ENCODE measurements around the gene CDH15. TPM values are rescaled to one million over a fixed set of nuclear protein-coding genes. Genes with fewer than 3 reads are reported as not detected.

CDH15 gene
- total and polyA plus RNA-seq, 2 of the 13 experiments (the other 11 are each of a cell fraction or from before 2014, with no cell fraction given) = 0.74 to 2.2 TPM

GRCh38 chr16:89183975-89184676 is 12.6 kb downstream of the CDH15 start (continued):
- TF ChIP-seq, protein P1, sequence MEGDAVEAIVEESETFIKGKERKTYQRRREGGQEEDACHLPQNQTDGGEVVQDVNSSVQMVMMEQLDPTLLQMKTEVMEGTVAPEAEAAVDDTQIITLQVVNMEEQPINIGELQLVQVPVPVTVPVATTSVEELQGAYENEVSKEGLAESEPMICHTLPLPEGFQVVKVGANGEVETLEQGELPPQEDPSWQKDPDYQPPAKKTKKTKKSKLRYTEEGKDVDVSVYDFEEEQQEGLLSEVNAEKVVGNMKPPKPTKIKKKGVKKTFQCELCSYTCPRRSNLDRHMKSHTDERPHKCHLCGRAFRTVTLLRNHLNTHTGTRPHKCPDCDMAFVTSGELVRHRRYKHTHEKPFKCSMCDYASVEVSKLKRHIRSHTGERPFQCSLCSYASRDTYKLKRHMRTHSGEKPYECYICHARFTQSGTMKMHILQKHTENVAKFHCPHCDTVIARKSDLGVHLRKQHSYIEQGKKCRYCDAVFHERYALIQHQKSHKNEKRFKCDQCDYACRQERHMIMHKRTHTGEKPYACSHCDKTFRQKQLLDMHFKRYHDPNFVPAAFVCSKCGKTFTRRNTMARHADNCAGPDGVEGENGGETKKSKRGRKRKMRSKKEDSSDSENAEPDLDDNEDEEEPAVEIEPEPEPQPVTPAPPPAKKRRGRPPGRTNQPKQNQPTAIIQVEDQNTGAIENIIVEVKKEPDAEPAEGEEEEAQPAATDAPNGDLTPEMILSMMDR (CRISPR knock-in tag; IDR thresholded peaks at IDR 0.05) = peak; percentile 52
- TF ChIP-seq ZNF432 (CRISPR knock-in tag; IDR thresholded peaks at IDR 0.05; ENCODE audit: borderline replicate concordance) = 0 out of 2 replicates have a peak, but pooled peaks have one; percentile 1
- TF ChIP-seq ZKSCAN8 (CRISPR knock-in tag; IDR thresholded peaks at IDR 0.05; ENCODE audit: borderline replicate concordance) = no peak
- TF ChIP-seq SNAPC2 (CRISPR knock-in tag; IDR thresholded peaks at IDR 0.05) = no peak
- no peak for TF ChIP-seq ZBTB4 (CRISPR knock-in tag; IDR thresholded peaks at IDR 0.05; ENCODE audit: borderline replicate concordance)
- TF ChIP-seq ZBTB42 (CRISPR knock-in tag; IDR thresholded peaks at IDR 0.05) = no peak
- TF ChIP-seq ZNF546 (CRISPR knock-in tag; conservative IDR thresholded peaks at IDR 0.05) = no peak
- TF ChIP-seq CSRNP2 (CRISPR knock-in tag; conservative IDR thresholded peaks at IDR 0.05; ENCODE audit: low read depth) = no peak
- TF ChIP-seq ZNF773 (CRISPR knock-in tag; IDR thresholded peaks at IDR 0.05; ENCODE audit: borderline replicate concordance) = no peak
- TF ChIP-seq ZNF841 (CRISPR knock-in tag; IDR thresholded peaks at IDR 0.05; ENCODE audit: borderline replicate concordance) = no peak
- no peak for TF ChIP-seq TAF1 (CRISPR knock-in tag; IDR thresholded peaks at IDR 0.05)
- no peak for TF ChIP-seq ZBTB20 (CRISPR knock-in tag; IDR thresholded peaks at IDR 0.05; ENCODE audit: borderline replicate concordance, low read depth)
- no peak for TF ChIP-seq NPAS2 (CRISPR knock-in tag; IDR thresholded peaks at IDR 0.05; ENCODE audit: borderline replicate concordance)
- no peak for TF ChIP-seq ZNF547 (CRISPR knock-in tag; IDR thresholded peaks at IDR 0.05)
- TF ChIP-seq ZNF496 (CRISPR knock-in tag; IDR thresholded peaks at IDR 0.05; ENCODE audit: insufficient replicate concordance) = no peak
- 0 out of 2 replicates have a peak, but pooled peaks have one; percentile 12 for TF ChIP-seq HNRNPL (IDR thresholded peaks at IDR 0.05; ENCODE audit: low read depth, low read length)
- TF ChIP-seq AHR (CRISPR knock-in tag; IDR thresholded peaks at IDR 0.05) = no peak
- TF ChIP-seq, protein P2, sequence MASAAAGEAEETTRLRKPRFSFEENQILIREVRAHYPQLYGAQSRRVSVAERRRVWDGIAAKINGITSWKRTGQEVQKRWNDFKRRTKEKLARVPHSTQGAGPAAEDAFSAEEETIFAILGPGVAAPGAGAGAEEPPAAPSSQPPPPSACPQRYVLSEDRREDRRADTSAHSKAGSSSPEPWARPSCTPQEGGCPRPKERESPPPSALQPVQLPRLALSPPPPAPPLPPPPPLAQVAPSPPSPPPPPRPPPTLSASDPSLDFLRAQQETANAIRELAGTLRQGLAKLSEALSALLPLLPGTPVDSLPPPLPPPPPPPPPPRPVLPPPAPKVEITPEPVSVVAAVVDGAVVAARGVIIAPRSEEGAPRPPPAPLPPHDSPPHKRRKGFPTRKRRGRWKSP (CRISPR knock-in tag; IDR thresholded peaks at IDR 0.05) = no peak
- TF ChIP-seq ATRX (CRISPR knock-in tag; IDR thresholded peaks at IDR 0.05; ENCODE audit: borderline replicate concordance) = no peak
- TF ChIP-seq PTBP1 (IDR thresholded peaks at IDR 0.05; ENCODE audit: low read depth, low read length, poor library complexity, severe bottlenecking) = no peak
